Activated B cell treated with CpG ODN at 0.5 μM for 24 hours (primary cell): ENCODE results near the gene TEX264. TPM values are rescaled to one million over a fixed set of nuclear protein-coding genes. Genes with fewer than 3 reads are reported as not detected.

Source experiments
- ATAC-seq: fragments of 200-7000 bp; cut with Tn5 transposase; one replicate; pipeline ENCODE4 v1.10.0; 2021; ENCODE audit warnings: low read depth, mild to moderate bottlenecking, moderate library complexity
- CTCF ChIA-PET: fragments of 350-600 bp; sonication (Branson Sonifier 250); formaldehyde crosslinking; loops from one replicate; lab custom pipeline; 2021; ENCODE audit warnings: antibody characterized with exemption; lab: Charles Lee
- POLR2A ChIA-PET: fragments of 350-600 bp; sonication (Branson Sonifier 250); formaldehyde crosslinking; loops from one replicate; lab custom pipeline; 2021; ENCODE audit warnings: antibody characterized with exemption; lab: Charles Lee
- DNase-seq: peaks from one replicate; pipeline ENCODE4 v3.0.0; 2022
- H3K27ac Mint-ChIP-seq: one replicate; pipeline ENCODE4 v1.8.0; 2020; ENCODE audit warnings: mixed read lengths
- H3K27me3 Mint-ChIP-seq: one replicate; pipeline ENCODE4 v1.8.0; 2021; ENCODE audit warnings: mixed read lengths
- H3K36me3 Mint-ChIP-seq: one replicate; pipeline ENCODE4 v1.8.0; 2021; ENCODE audit warnings: low read depth, mixed read lengths
- H3K4me1 Mint-ChIP-seq: one replicate; pipeline ENCODE4 v1.8.0; 2021; ENCODE audit warnings: mixed read lengths
- H3K4me3 Mint-ChIP-seq: one replicate; pipeline ENCODE4 v1.8.0; 2020; ENCODE audit warnings: mild to moderate bottlenecking, mixed read lengths
- H3K9me3 Mint-ChIP-seq: one replicate; pipeline ENCODE4 v1.8.0; 2020; ENCODE audit warnings: mixed read lengths
- intact Hi-C: fragments of 100-400 bp; cut with micrococcal nuclease; formaldehyde crosslinking; loops from one replicate; pipeline ENCODE4 v1.15.1; 2024
- total RNA-seq: library from RNA; stranded (reverse); gene quantifications from 2 replicates; pipeline ENCODE4 v1.2.3, GENCODE V29; 2022
- TF ChIP-seq, protein P1 (sequence below): fragments of 200-600 bp; IDR thresholded peaks from one replicate; pipeline ENCODE4 v1.8.0; 2022; ENCODE audit warnings: antibody characterized with exemption, mild to moderate bottlenecking

TEX264 gene
- total RNA-seq, 1 donor from 2014 or later = 24.4 TPM

GRCh38 chr3:51720292-51721061 is 49.4 kb downstream of the TEX264 start:
- ATAC-seq (no peak), DNase-seq (no peak)
- Mint-ChIP-seq H3K27ac (no peak overlapping the region), H3K4me1 (peaks cover 9% of the 10 kb centered on the region), H3K27me3 (no peaks in the 10 kb centered on the region), H3K36me3 (no peaks in the 10 kb centered on the region), H3K4me3 (no peak overlapping the region), H3K9me3 (no peaks in the 10 kb centered on the region)
- ChIA-PET POLR2A (no interaction called here), CTCF (no interaction called here)
- TF ChIP-seq, protein P1, sequence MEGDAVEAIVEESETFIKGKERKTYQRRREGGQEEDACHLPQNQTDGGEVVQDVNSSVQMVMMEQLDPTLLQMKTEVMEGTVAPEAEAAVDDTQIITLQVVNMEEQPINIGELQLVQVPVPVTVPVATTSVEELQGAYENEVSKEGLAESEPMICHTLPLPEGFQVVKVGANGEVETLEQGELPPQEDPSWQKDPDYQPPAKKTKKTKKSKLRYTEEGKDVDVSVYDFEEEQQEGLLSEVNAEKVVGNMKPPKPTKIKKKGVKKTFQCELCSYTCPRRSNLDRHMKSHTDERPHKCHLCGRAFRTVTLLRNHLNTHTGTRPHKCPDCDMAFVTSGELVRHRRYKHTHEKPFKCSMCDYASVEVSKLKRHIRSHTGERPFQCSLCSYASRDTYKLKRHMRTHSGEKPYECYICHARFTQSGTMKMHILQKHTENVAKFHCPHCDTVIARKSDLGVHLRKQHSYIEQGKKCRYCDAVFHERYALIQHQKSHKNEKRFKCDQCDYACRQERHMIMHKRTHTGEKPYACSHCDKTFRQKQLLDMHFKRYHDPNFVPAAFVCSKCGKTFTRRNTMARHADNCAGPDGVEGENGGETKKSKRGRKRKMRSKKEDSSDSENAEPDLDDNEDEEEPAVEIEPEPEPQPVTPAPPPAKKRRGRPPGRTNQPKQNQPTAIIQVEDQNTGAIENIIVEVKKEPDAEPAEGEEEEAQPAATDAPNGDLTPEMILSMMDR = no peak
- intact Hi-C loops = no loop called here

DNA sequence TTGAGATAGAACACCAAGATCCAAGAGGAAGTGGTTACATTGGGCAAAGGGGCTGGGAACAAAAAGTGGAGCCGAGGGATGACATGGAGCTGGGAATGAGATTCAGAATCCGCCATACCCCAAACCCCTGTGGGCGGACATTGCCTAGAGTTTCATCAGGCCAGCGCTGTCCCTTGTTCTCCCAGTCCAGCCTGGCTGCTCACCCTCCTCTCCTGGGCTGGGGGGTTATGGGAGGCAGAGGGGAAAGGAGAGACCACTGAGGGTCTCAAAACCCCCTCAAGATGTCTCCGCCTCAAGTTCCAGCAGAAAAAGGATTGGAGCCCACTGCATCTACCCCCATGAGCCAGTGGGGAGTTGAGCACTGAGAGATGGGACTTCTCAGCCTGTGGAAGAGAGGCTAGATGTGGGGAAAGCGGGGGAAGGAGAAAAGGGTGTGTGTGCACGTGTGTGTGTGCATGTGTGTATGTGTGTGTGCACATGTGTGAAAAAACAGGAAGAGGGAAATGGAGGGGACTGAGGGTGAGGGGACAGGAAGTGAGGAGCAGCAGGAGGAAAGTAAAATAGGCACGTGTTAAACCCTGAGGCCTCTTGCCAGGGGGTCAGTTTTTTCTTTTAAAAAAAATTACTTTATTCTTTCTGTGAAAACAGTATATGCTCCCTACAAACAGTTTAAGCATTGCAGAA is 50.2 kb downstream of the TEX264 start:
- POLR2A ChIA-PET = no interaction called here

GRCh38 chr3:51722362-51722761 is 51.3 kb downstream of the TEX264 start:
- ChIA-PET POLR2A (no interaction called here), CTCF (no interaction called here)
- ATAC-seq (no peak), DNase-seq (no peak)
- Mint-ChIP-seq H3K4me1 (peaks cover 9% of the 10 kb centered on the region), H3K27ac (no peak overlapping the region), H3K4me3 (no peak overlapping the region), H3K9me3 (no peaks in the 10 kb centered on the region), H3K36me3 (no peaks in the 10 kb centered on the region), H3K27me3 (no peaks in the 10 kb centered on the region)
- TF ChIP-seq, protein P1 = no peak
- intact Hi-C loops = no loop called here

More for the DNA sequence above, 50.2 kb downstream of the TEX264 start:
- Mint-ChIP-seq H3K36me3 (no peaks in the 10 kb centered on the region), H3K4me3 (no peak overlapping the region), H3K27me3 (no peaks in the 10 kb centered on the region), H3K4me1 (peaks cover 9% of the 10 kb centered on the region), H3K9me3 (no peaks in the 10 kb centered on the region), H3K27ac (no peak overlapping the region)
- TF ChIP-seq, protein P1 = no peak
- ATAC-seq = no peak
- intact Hi-C loops = no loop called here
- DNase-seq = no peak
- CTCF ChIA-PET = no interaction called here

DNA sequence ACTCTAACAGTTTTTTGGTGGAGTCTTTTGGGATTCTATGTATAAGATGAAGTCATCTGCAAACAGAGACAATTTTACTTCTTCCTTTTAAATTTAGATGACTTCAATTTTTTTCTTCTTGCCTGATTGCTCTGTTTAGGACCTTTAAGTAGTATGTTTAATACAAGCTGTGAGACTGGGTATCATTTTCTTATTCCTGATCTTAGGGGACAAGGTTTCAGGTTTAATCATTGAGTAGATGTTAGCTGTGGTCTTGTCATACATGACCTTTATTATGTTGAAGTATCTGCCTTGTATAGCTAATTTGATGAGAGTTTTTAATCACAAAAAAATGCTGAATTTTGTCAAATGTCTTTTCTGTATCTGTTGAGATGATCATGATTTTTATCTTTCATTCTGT is 56.4 kb downstream of the TEX264 start:
- no peaks in the 10 kb centered on the region for H3K36me3 Mint-ChIP-seq
- no peaks in the 10 kb centered on the region for H3K4me1 Mint-ChIP-seq
- H3K27me3 Mint-ChIP-seq = peaks cover under 1% of the 10 kb centered on the region
- ChIA-PET CTCF (no interaction called here), POLR2A (interaction anchor here (0.5 kb wide), 1 partner anchor 563 kb away, joined by 4 read pairs; no protein-coding TSS in a partner anchor)
- TF ChIP-seq, protein P1 = no peak
- no peak overlapping the region for H3K4me3 Mint-ChIP-seq
- H3K9me3 Mint-ChIP-seq = no peaks in the 10 kb centered on the region
- no peak for DNase-seq
- H3K27ac Mint-ChIP-seq = no peak overlapping the region
- intact Hi-C loops = no loop called here
- ATAC-seq = no peak

GRCh38 chr3:51729042-51729633 is 58.1 kb downstream of the TEX264 start:
- TF ChIP-seq, protein P1 = no peak
- peaks cover 6% of the 10 kb centered on the region for H3K27me3 Mint-ChIP-seq
- no peaks in the 10 kb centered on the region for H3K4me1 Mint-ChIP-seq
- DNase-seq (no peak), ATAC-seq (no peak)
- no peak overlapping the region for H3K4me3 Mint-ChIP-seq
- CTCF ChIA-PET = interaction anchor here (0.6 kb wide), 1 partner anchor 323 kb away, joined by 3 read pairs; no protein-coding TSS in a partner anchor
- no peaks in the 10 kb centered on the region for H3K36me3 Mint-ChIP-seq
- intact Hi-C loops = no loop called here
- POLR2A ChIA-PET = no interaction called here
- no peak overlapping the region for H3K27ac Mint-ChIP-seq
- H3K9me3 Mint-ChIP-seq = no peaks in the 10 kb centered on the region
